Measurements from ENCODE around the gene TP53TG3E. TPM values are rescaled to one million over a fixed set of nuclear protein-coding genes. Genes with fewer than 3 reads are reported as not detected.
"Not testable (repeated sequence)": the region's sequence is repeated elsewhere in the genome, so short reads cannot be mapped to it uniquely, and the experiment has no call there.

Gene TP53TG3E
- not detected for total RNA-seq

GRCh38 chr16:33304006-33304405 is at the start of gene TP53TG3E:
TSS of gene TP53TG3E (plus strand) at chr16:33304306. CDS start at chr16:33304374, 68 bp downstream.
- FAIRE-seq; DNase-seq (ENCODE audit: low spot score in 2 of 2): not testable (repeated sequence)

GRCh38 chr16:33336226-33337012 is 32.3 kb downstream of the TP53TG3E start:
- not testable (repeated sequence) for DNase-seq (ENCODE audit: low spot score in 2 of 2); FAIRE-seq

- DNase-seq (ENCODE audit: low spot score in 2 of 2); FAIRE-seq: not testable (repeated sequence)
Observed at GRCh38 chr16:33337627-33338542, 33.8 kb downstream of the TP53TG3E start.

- not testable (repeated sequence) for FAIRE-seq; DNase-seq (ENCODE audit: low spot score in 2 of 2)
Observed at GRCh38 chr16:33338543-33338951, 34.4 kb downstream of the TP53TG3E start.

GRCh38 chr16:33339093-33340061 is 35.3 kb downstream of the TP53TG3E start:
- not testable (repeated sequence) for FAIRE-seq; DNase-seq (ENCODE audit: low spot score in 2 of 2)

Small RNA genes lying within 50 kb of the gene (small RNA-seq; reads per million reads assigned to genes)
- not detected for gene AC141257.3

Other genes starting within 250 kb of the TP53TG3E start
- not detected for gene TP53TG3C, start 110.1 kb upstream of the TP53TG3E start, total RNA-seq
- gene TP53TG3B, start 56.5 kb downstream of the TP53TG3E start, total RNA-seq = not detected
- not detected for gene TP53TG3F, start 155.3 kb downstream of the TP53TG3E start, total RNA-seq

All from frontal cortex (tissue), 4 donors.